ENCODE measurements around the gene PNPLA6.

- TF ChIP-seq POLR2AphosphoS5 (IDR thresholded peaks at IDR 0.05) (no peak), CTCF (IDR thresholded peaks at IDR 0.05) (no peak)
These were observed 14.8 kb downstream of the PNPLA6 start for GRCh38 chr19:7550169-7550770.

Data from transverse colon (tissue), 4 donors.